NCI-H1105 (cell line): ENCODE results near the gene PITPNC1.
"Not testable (repeated sequence)": the region's sequence is repeated elsewhere in the genome, so short reads cannot be mapped to it uniquely, and the experiment has no call there.

Source experiments
- DNase-seq: peaks from one replicate; lab custom pipeline; 2025; lab: John Stamatoyannopoulos, UW

Gene PITPNC1

DNA sequence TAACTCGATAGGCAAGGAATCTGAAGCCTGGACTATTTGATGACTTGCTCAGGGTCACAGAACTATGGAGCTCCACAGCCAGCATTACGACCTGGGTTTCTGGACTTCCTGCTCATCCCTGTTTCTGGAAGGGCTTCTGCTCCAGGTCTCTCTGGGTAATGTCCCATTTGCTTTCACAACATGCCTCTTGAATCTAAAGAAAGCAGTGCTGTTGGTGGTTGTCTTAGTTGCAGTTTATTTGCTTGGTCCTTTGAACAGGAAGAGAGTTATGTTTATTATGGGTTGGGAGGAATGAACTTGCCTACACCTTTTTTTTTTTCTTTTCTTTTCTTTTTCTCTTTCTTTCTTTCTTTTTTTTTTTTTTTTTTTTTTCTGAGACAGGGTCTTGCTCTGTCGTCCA lies 84.8 kb downstream of the PITPNC1 start:
- DNase-seq: no peak

DNA sequence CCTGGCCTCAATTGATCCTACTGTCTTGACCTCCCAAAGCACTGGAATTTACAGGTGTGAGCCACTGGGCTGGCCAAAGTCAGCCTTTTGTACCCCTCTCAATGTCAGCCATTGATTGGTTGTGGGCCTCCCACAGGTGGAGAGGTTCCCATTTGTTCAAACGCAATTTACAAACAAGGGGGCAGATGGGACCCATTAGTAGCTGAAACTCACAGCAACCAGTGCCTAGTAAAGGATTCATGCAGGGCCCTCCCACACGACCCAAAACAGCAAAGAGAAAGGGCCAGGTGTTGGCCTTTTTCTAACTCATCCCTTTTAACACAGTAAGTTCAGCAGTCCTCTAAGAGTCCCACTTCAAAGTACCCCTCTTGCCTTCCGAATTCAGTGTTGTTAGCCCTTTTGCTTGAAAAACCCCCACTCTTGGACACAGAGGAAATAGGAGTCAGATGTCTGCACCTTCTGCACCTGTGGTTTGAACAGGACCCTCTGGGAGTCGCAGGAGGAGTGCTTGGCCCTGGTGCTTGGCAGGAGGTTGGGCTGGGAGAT lies 89.2 kb downstream of the PITPNC1 start:
- DNase-seq: no peak

DNA sequence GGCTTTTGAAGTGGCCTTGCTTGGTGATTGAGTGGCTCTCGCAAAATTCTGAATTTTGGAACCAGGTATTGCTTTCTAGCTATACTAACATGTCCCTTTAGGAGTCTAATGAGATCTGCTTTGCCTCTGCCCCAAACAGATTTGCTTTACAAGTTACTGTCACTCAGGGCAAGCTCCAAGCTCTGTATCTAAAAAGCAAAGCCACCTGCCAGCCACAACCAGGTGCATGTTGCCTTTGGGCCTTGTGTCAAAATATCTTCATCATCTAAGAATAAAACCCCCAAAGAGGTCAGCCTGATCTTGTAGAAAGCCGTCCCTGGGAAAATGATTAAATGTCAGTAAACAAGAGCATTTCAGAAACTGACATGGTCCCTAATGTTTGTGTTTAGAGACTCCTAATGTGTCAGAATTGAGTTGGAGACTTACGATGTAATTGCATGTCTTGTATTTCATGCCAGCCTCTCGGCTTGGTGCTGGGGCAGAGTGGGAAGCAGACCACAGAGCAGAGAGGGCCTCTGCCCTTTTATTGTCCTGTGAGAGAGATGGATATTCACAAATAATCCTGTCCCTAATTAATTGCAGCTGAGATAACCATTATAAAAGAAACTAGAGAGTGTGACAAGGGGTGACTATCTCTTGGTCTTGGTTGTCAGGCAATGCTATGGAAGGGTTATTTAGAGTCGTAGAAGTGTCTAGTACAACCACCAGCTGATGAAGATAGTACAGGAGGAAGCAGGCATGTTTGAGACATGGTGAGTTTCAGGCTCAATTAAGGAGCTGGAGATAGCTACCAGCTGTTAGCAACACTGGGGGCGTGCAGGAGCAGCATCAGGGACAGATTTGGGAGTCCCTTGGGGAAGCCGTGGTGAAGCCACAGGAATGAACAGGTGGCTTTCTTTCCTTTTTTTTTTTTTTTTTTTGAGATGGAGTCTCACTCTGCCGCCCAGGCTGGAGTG lies 90.7 kb downstream of the PITPNC1 start:
- no peak for DNase-seq

DNA sequence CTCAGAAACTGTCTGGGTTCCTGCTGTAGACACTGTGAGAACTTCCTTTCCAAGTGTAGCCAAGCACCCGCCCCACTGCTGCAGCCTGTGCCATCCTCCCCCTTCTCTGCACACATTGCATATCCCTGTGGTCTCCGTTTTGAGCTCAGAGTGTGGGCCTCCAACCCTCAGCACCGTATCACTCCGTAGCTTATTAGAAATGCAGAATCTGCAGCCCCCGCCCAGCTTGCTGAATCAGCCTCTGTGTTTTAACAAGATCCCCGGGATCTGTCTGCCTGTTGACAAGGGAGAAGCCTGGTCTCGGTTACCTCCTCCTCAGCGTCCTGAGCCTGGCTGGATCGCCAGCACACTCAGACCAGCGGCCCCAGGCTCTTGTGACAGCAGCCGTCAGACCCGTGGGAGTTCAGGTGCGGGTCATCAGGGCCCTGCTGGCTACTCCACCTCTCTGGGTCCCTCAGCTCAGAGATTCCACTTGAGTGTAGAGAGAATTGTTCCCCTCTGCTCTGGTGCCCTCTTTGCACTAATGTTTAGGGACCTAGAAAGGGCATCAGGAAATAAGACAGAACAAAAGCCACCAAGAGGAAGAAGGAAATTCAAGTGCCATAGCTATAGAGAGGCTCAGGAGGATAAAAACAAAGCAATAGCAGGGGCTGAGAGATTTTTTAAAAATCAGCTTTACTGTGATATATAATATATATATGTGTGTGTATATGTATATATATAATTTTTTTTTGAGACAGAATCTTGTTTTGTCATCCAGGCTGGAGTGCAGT lies 92.3 kb downstream of the PITPNC1 start:
- no peak for DNase-seq

DNA sequence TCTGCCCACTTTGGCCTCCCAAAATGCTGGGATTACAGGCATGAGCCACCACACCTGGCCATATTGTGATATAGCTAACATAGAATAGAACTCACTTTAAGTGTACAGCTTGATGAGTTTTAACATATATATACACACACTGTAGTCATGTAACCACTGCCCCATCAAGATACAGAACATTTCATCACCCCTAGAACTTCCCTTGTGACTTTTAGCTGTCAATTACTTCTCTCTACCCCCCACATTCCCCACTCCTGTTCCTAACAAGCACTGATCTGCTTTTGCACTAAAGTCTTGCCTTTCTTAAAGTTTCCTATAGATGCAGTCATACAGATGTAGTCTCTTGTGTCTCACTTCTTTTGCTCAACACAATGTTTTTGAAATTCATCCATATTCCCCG lies 93.1 kb downstream of the PITPNC1 start:
- DNase-seq: no peak

DNA sequence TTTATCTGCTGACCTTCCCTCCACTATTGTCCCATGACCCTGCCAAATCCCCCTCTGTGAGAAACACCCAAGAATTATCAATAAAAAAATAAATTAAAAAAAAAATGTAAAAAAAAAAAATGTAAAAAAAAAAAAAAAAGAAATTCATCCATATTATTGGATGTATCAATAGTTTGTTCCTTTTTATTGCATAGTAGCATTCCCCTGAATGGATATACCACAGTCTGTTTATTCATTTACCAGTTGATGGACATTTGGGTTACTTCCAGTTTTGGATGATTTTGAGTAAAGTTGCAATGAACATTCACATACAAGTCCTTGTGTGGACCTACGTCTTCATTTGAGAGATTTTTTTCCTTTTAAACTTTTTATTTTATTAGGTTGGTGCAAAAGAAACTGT lies 94.0 kb downstream of the PITPNC1 start:
- no peak for DNase-seq

DNA sequence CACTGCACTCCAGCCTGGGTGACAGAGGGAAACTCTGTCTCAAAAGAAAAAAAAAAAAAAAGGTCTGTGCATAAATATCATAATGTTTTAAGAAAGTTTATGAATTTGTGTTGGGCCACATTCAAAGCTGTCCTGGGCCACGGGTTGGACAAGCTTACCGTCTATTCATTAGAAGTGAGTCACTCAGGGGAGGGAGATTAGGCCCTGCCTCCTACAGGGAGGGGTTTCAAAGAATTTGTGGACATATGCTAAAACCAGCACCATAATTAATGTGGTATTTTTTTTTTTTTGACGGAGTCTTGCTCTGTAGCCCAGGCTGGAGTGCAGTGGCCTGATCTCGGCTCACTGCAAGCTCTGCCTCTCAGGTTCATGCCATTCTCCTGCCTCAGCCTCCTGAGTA lies 95.5 kb downstream of the PITPNC1 start:
- DNase-seq: not testable (repeated sequence)

DNA sequence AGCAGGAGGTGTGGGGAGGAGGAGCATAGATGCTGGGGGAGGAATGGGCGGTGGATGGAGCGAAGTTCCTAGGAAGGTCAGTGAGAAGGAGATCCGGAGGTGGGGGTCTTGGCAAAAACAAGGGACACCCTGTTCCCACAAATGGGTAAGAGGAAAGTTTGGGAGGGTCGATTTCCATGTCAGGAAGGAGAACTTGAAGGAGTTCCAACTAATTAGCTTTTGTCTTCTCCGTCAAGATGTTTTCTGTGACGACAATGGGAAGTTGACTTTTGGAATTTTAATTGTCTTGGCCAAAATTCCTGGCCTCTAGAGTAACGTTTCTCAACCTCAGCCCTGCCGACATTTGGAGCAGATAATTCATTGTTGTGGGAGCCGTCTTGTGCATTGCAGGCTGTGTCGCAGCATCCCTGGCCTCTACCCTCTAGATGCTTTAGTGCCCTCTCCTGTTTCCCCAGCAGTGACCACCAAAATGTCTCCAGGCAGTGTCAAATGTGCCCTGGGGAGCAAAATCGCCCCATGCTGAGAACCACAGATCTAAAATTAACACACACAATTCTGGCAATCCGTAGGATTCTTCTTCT lies 97.1 kb downstream of the PITPNC1 start:
- DNase-seq: no peak

DNA sequence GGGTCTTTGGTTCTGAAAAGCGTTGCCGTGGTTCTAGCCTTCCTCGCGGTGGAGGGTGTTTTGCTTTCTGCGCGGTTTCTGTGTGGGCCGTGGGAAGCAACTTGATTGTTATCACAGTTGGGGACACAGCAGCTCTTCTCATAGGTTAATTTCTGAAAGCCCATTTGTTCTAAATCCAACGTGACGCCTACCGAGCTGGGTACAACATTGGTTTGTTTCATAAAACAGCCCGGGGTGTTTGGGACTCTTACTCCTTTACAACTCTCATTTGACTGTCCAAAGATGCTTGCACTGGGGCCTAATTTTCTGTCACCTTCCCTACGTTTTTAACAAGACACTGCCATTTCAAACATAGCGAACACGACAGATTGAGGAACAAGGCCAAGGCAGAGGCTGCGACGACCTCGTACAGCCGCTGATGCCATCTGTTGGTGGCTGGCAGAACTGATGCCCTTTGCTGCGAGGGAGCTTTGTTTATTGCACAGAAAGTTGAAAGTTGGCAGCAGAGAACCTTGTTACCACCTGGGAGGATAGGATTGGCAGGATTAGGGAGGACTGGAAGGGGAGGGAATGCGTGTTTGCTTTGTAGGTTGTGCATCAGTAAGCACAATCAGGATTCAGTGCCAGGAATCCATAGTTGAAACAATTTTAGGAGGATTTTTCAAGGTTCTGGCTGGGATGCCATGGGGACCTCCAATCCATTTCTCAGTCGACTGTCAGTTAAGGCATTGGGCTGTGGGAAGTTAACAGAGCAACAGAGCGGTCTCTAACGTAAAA lies 98.3 kb downstream of the PITPNC1 start:
- peak; percentile 75 for DNase-seq

DNA sequence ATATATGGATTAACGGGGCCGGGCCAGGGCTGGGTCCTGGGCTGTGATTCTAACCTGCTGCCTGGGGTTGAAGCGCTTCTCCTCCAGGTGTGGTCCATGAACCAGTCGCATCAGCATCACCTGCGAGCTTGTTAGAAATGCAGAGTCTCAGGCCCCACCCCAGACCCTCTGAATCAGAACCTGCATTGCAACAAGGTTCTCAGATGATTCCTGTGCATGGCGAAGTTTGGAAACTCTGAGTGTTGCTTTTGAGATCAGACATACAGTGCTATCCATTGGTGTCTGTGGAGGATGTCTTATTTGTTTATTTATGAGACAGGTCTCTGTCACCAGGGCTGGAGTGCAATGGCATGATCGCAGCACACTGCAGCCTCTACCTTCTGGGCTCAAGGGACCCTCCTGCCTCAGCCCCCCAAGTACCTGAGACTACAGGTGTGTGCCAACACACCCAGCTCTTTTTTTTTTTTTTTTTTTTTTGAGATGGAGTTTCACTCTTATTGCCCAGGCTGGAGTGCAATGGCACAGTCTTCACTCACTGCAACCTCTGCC lies 99.8 kb downstream of the PITPNC1 start:
- DNase-seq: no peak

DNA sequence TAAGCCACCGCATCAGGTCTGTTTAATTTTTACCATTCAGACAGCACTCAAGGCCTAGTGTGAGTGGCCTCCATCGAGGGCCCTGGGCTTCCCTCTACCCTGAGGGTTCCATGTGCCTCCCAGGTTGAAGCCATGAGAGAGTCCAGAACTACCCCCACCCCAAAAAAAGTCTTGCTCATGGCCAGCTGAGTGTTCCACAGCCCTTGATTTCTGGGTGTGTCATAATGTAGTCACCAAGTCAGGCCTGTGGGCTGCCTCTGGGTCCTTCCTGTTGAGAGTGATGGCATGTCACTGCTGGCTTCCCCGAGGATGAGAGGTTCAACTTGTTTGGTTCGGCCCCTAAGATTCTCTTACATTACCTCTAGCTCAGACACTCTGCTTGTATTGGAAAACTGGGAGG lies 100.6 kb downstream of the PITPNC1 start:
- no peak for DNase-seq

DNA sequence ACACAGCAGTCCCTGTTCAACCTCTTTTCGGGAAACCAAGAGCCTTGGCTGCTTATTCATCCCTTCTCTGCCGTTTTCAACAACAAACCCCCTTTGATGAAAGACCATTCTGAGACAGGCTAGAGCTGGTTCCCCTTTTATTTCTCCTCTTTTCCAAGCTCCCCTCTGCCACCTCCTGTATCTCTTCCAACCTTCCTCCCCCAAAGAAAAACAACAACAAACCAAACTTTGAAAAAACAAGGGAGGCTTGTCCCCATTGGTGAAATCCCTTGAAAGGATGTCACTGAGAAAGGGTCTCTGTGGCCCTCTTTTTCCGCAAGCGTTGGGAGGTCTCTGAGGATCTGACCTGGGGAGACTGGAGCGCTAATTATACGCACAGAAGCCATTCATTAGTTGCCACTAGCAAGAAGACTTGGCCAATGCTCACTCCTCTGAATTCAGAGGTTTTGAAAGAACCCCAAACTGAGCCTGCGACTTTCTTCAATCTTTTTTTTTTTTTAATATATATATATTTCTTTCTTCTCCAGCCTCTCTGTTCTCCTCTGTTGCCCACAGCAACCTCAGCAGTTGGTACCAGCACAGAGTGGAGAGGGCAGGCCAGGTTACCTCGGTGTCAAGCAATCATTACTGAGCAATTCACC lies 101.4 kb downstream of the PITPNC1 start:
- DNase-seq: no peak

DNA sequence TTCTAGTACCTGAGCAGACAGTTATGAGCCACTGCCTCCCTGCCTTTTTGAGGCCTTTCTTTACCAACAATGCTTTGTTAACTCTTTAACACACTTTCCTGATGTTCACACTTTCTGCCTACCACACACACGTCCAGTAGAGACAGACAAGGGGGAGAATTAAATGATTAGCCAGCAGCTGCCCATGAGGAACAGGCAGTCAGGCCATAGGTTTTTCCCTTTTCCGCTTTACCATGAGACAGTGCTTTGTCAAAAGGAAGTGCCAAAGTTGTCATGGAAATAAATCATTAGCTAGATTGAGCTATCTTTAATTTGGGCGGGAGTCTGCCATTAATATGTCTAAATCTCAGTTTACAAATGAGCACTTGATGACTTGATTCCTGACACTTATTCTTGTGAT lies 102.1 kb downstream of the PITPNC1 start:
- DNase-seq: no peak

DNA sequence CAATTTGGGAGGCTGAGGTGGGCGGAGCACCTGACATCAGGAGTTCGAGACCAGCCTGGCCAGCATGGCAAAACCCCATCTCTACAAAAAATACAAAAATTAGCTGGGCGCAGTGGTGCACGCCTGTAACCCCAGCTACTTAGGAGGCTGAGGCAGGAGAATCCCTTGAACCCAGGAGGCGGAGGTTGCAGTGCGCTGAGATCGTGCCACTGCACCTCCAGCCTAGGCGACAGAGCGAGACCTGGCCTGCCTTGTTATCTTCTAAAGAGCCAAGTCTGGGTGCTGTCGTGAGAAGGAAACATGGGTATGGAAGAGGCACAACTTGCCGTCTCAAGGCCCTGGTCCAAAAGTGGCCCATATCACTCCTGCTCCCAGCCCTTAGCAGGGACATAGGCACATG lies 103.9 kb downstream of the PITPNC1 start:
- DNase-seq: not testable (repeated sequence)

DNA sequence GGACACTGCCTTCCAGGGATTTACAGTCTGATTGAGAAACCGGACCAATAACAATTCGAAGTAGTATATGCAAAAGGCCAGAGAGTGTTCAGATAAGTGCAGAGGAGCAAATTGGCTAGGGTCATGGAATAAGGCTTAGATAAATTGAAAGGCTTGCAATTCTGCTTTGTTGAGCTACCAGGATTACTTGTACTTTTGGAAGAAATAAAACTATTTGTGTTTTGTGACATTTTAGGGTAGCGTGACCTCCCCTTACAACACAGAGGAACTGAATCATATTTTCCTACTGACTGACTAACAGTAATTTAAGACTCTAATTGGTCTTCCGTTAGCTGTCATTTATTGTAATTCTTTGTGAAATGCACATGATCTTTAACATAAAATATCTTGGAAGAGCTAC lies 104.7 kb downstream of the PITPNC1 start:
- no peak for DNase-seq

DNA sequence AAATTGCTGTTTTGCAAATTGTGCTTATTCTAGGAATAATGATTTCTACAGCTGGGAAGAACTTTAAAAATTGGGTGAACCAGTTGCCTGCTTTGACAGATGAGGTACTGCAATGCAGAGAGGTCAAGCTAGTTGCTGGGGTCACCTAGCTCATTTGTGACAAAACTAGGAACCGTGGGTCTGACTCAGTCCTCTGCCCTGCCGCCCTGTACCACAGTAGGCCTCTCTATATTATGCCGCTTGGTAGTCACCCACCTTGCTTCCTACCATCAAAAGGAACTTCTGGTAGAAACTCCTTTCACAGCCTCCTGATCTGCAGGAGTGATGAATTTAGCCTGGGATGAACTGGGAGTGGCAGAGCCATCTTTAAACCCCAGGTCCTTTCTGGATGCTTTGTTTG lies 105.7 kb downstream of the PITPNC1 start:
- DNase-seq: no peak

DNA sequence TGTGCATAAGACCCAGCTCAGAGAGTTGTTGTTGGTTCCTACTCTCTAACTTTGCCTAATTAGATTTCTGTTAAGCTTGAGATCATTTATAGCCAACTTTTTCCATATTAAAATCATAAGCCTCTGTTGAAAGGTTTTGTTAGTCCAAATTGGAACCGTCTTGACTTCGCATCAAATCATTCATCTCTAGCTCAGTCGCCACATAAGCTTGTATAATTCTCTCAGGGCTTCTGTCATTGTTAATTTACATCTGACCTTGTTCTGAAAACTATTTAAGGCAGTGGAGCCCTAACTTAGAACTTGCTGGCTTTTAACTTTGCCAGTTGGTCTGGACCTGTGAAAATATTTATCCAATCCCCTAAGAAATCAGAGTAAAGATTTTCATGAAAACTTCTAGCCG lies 107.2 kb downstream of the PITPNC1 start:
- DNase-seq: no peak

DNA sequence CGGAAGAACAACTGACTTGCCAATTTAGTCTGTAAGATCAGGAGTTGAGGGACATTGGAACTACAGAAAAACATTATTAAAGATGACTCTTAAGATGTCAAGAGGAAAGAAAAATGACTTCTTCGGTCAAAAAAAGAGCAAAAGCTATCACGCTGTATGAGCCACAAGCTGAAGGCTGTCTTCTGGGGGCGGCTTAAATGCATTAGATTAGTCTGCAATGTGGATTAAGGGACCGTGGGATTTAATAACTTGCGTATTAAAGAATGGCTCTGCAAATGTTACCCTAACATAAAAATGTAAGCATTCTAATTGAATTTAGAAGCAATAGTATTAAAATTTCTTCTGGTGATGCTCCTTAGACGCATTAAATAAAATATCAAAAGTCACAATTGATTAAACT lies 108.6 kb downstream of the PITPNC1 start:
- DNase-seq: no peak

DNA sequence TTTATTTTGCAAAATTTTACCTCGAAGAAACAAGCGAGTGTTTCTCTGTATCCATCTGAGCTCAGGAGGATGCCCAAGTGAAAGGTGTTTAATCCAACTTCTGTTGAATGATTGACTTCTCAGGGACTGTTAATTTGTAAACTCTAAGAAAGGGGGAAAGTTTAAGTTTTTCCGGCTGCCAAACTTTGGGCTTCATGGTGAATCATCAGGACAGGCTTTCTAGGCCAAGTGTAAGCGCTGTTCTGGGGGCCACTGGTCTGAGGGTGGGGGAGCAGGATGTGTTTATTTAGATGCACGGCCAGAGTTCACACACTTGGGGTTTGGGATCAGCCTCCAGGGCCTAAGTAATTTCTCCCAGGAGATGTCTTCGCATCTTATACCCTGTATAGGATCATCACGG lies 110.4 kb downstream of the PITPNC1 start:
- no peak for DNase-seq

DNA sequence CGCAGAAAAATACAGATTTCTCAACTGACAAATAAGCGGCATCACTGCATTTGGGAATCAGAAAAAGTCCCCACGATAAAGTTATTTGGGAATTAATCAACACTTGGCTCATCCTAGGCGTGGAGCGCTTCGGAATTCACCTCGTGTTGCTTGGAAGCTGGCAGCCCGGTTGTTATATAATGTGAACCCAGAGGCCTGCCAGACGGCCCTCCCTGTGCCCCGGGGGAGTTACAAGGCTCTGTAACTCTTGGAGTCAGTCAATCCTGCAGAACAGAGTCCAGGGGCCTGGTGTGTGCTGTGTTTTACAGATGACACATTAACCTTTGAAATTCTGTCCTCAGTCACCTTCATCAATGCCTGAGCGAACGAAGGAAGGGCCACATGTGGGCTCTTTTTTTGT lies 111.1 kb downstream of the PITPNC1 start:
- DNase-seq: no peak

DNA sequence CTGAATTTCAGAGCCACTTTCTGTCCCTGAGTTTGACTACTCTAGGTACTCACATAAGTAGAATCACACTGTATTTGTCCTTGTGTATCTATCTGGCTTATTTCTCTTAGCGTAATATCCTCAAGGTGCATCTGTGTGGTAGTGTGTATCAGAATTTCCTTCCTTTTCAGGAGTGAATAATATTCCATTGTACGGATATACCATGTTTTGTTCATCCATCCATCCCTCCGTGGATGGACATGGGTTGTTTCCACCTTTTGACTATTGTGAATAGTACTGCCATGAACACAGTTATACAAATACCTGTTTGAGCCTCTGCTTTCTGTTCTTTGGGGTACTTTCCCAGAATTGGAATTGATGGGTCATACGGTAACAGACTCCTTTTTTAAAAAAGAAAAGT lies 111.7 kb downstream of the PITPNC1 start:
- DNase-seq: no peak
